ENCODE results near the gene KLK13.

GRCh38 chr19:51097166-51097738 lies 32.4 kb upstream of the KLK13 start:
- TF ChIP-seq CTCF (IDR thresholded peaks at IDR 0.05) (peak; percentile 45 to 76 (median 63)), POLR2A (IDR thresholded peaks at IDR 0.05) (no peak)
